Nephron (organoid): ENCODE measurements around the gene PIP4K2A.

Experiments
- H3K27ac Mint-ChIP-seq, 3 experiments: 2 replicates each; pipeline ENCODE4 v1.8.0; 2020; ENCODE audit warnings: mixed read lengths in 3 of 3, mild to moderate bottlenecking in 2 of 3, moderate library complexity in 1 of 3
- H3K27me3 Mint-ChIP-seq: 2 replicates; pipeline ENCODE4 v1.8.0; 2021; ENCODE audit warnings: low read depth, mild to moderate bottlenecking, moderate library complexity, mixed read lengths
- H3K36me3 Mint-ChIP-seq: 2 replicates; pipeline ENCODE4 v1.8.0; 2020; ENCODE audit warnings: low read depth, mixed read lengths
- H3K4me1 Mint-ChIP-seq: 2 replicates; pipeline ENCODE4 v1.8.0; 2020; ENCODE audit warnings: mixed read lengths
- H3K4me3 Mint-ChIP-seq, 3 experiments: 2 replicates each; pipeline ENCODE4 v1.8.0; 2020; ENCODE audit warnings: mild to moderate bottlenecking in 3 of 3, mixed read lengths in 3 of 3, moderate library complexity in 2 of 3
- H3K9me3 Mint-ChIP-seq: 2 replicates; pipeline ENCODE4 v1.8.0; 2020; ENCODE audit warnings: mixed read lengths
- TF ChIP-seq, protein P1 (sequence below), 3 experiments: fragments of 200-600 bp; sonication (generic); IDR thresholded peaks; one replicate each; pipeline ENCODE4 v1.5.0; 2021; ENCODE audit warnings: antibody characterized with exemption in 3 of 3; ENCODE audit not compliant: unreplicated experiment in 3 of 3

Gene PIP4K2A

DNA sequence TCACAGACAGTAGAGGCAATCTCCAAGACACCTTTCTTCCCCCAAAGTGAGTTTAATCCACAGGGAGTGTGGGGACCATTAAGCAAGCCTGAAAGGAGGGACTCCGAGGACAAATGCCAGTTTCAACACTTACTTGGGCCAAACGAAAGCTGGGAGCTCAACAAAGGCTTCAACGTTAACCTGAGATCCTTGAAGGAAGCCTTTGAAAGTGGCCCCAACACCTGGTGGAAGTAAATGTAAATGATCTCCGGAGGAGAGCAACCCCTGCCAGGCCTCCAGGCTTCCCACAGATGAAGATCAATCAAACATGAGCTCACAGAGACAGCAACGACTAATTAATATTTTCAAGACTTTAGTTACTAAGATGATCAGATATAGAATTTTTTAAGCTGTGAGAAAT, 103.8 kb downstream of the PIP4K2A start:
- H3K27me3 Mint-ChIP-seq: peaks cover 4% of the 10 kb centered on the region
- H3K4me3 Mint-ChIP-seq: no peak overlapping the region
- TF ChIP-seq, protein P1, sequence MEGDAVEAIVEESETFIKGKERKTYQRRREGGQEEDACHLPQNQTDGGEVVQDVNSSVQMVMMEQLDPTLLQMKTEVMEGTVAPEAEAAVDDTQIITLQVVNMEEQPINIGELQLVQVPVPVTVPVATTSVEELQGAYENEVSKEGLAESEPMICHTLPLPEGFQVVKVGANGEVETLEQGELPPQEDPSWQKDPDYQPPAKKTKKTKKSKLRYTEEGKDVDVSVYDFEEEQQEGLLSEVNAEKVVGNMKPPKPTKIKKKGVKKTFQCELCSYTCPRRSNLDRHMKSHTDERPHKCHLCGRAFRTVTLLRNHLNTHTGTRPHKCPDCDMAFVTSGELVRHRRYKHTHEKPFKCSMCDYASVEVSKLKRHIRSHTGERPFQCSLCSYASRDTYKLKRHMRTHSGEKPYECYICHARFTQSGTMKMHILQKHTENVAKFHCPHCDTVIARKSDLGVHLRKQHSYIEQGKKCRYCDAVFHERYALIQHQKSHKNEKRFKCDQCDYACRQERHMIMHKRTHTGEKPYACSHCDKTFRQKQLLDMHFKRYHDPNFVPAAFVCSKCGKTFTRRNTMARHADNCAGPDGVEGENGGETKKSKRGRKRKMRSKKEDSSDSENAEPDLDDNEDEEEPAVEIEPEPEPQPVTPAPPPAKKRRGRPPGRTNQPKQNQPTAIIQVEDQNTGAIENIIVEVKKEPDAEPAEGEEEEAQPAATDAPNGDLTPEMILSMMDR (IDR thresholded peaks at IDR 0.05; ENCODE audit: unreplicated experiment in 3 of 3): no peak
- H3K4me1 Mint-ChIP-seq: peaks cover 13% of the 10 kb centered on the region
- no peak overlapping the region for H3K27ac Mint-ChIP-seq
- peaks cover 43% of the 10 kb centered on the region for H3K36me3 Mint-ChIP-seq
- H3K9me3 Mint-ChIP-seq: no peaks in the 10 kb centered on the region

GRCh38 chr10:22609719-22610465, 104.5 kb downstream of the PIP4K2A start:
- H3K9me3 Mint-ChIP-seq: no peaks in the 10 kb centered on the region
- H3K36me3 Mint-ChIP-seq: peaks cover 43% of the 10 kb centered on the region

DNA sequence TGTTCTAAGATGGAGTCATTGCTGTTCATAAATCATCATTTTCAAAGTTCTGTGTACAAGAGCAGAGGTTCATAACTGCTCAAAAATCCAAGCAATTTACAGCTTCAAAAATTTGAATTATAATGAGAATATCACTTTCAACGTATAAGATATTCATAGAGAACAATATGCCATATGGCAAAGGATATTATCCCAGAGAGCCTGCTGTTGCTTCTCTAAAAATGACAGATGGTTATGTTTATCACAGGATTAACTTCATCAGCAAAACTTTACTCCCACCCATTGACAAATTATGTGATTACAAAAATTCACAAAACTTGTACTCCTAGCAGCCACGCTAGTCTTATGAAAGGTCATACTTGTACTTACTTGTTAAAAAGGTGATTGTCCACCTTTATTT, 105.1 kb downstream of the PIP4K2A start:
- TF ChIP-seq, protein P1 (IDR thresholded peaks at IDR 0.05; ENCODE audit: unreplicated experiment in 3 of 3): no peak
- peaks cover 43% of the 10 kb centered on the region for H3K36me3 Mint-ChIP-seq
- peaks cover 4% of the 10 kb centered on the region for H3K27me3 Mint-ChIP-seq
- H3K4me3 Mint-ChIP-seq: no peak overlapping the region
- no peak overlapping the region for H3K27ac Mint-ChIP-seq
- H3K9me3 Mint-ChIP-seq: no peaks in the 10 kb centered on the region
- H3K4me1 Mint-ChIP-seq: peaks cover 22% of the 10 kb centered on the region

More at GRCh38 chr10:22609719-22610465, 104.5 kb downstream of the PIP4K2A start:
- H3K4me1 Mint-ChIP-seq: peaks cover 20% of the 10 kb centered on the region
- H3K27ac Mint-ChIP-seq: no peak overlapping the region
- H3K27me3 Mint-ChIP-seq: peaks cover 4% of the 10 kb centered on the region
- TF ChIP-seq, protein P1 (IDR thresholded peaks at IDR 0.05; ENCODE audit: unreplicated experiment in 3 of 3): no peak
- no peak overlapping the region for H3K4me3 Mint-ChIP-seq

GRCh38 chr10:22607261-22607660, 107.1 kb downstream of the PIP4K2A start:
- Mint-ChIP-seq H3K36me3 (peaks cover 39% of the 10 kb centered on the region), H3K9me3 (no peaks in the 10 kb centered on the region), H3K27me3 (no peaks in the 10 kb centered on the region), H3K27ac (no peak overlapping the region), H3K4me1 (peaks cover 27% of the 10 kb centered on the region), H3K4me3 (no peak overlapping the region)
- TF ChIP-seq, protein P1 (IDR thresholded peaks at IDR 0.05; ENCODE audit: unreplicated experiment in 3 of 3): no peak

DNA sequence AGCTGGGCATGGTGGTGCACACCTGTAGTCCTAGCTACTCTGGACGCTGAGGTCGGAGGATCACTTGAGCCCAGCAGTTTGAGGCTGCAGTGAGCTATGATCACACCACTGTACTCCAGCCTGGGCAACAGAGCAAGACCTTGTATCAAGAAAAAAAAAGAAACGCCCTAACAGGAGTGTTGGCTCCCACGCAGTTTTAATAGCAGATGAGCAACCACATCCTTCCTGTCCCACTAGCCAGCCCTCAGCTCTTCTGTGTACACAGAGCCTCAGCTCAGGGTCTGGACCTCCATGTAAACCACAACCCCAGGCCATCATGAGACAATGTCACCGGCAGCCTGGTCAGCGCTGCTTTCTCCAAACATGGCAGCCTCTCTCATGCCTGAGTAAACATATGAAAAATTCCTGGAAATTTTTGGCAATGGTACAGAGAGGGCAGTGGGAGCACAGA, 108.2 kb downstream of the PIP4K2A start:
- Mint-ChIP-seq H3K9me3 (no peaks in the 10 kb centered on the region), H3K4me3 (no peak overlapping the region), H3K4me1 (peaks cover 33% of the 10 kb centered on the region), H3K27me3 (no peaks in the 10 kb centered on the region), H3K36me3 (peaks cover 36% of the 10 kb centered on the region), H3K27ac (no peak overlapping the region)
- TF ChIP-seq, protein P1 (IDR thresholded peaks at IDR 0.05; ENCODE audit: unreplicated experiment in 3 of 3): no peak

GRCh38 chr10:22605168-22605567, 109.2 kb downstream of the PIP4K2A start:
- peak overlapping the region; percentile 2 to 21 (median 3) for H3K4me3 Mint-ChIP-seq
- TF ChIP-seq, protein P1 (IDR thresholded peaks at IDR 0.05; ENCODE audit: unreplicated experiment in 3 of 3): no peak

More at GRCh38 chr10:22605168-22605567, 109.2 kb downstream of the PIP4K2A start:
- H3K9me3 Mint-ChIP-seq: no peaks in the 10 kb centered on the region
- no peaks in the 10 kb centered on the region for H3K27me3 Mint-ChIP-seq
- peaks cover 38% of the 10 kb centered on the region for H3K4me1 Mint-ChIP-seq
- peak overlapping the region; percentile 17 to 74 (median 49) for H3K27ac Mint-ChIP-seq
- peaks cover 31% of the 10 kb centered on the region for H3K36me3 Mint-ChIP-seq
